ENCODE results near the gene SNU13.
A peak's percentile ranks its signal among the peaks of the same experiment; 100 is the strongest.
"Not testable (repeated sequence)": the region's sequence is repeated elsewhere in the genome, so short reads cannot be mapped to it uniquely, and the experiment has no call there.

SNU13 gene

DNA sequence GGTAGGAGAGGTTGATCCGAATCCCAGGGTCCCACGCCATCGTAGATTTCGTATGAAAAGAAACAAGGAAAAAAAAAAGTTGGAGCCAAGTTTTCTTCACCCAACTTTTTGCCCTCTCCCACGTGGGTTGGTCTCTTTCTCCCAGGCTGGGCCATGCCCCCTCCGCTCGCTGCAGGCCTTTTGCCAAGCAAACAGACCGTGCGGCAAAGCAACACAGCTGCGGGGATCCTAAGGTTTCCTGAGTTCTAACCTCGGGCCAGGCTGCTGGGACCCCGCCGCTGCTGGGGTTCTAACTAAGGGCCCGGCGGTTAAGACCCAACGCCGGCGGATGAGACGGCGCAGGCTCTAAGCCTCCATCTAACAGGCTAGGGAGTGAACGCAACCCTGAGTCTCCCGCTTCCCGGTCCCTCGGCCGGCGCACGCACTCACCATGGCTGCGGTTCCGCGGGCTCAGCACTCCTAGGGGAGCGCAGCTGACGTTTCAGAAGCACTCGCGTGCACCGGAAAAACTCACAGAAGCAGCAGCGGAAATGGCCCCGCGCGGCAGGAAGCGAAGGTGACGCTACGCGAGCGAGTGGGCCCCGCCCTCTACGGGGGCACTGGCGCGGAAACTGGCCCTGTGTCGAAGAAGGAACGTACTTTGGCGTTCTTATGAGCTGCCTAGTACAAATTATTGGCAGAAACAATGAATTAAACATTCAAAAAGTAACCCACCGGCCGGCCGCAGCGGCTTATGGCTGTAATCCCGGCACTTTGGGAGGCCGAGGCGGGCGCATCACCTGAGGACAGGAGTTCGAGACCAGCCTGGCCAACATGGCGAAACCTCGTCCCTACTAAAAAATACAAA lies at the start of gene SNU13:
Gene SNU13 (minus strand): TSS at position 503 of the 847 bp plus-strand sequence. CDS start 71 bp downstream, at position 432.
- peak; percentile 70 for DNase-seq (ENCODE audit: extremely low read depth, low read depth)
- TF ChIP-seq, protein P1, sequence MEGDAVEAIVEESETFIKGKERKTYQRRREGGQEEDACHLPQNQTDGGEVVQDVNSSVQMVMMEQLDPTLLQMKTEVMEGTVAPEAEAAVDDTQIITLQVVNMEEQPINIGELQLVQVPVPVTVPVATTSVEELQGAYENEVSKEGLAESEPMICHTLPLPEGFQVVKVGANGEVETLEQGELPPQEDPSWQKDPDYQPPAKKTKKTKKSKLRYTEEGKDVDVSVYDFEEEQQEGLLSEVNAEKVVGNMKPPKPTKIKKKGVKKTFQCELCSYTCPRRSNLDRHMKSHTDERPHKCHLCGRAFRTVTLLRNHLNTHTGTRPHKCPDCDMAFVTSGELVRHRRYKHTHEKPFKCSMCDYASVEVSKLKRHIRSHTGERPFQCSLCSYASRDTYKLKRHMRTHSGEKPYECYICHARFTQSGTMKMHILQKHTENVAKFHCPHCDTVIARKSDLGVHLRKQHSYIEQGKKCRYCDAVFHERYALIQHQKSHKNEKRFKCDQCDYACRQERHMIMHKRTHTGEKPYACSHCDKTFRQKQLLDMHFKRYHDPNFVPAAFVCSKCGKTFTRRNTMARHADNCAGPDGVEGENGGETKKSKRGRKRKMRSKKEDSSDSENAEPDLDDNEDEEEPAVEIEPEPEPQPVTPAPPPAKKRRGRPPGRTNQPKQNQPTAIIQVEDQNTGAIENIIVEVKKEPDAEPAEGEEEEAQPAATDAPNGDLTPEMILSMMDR (IDR thresholded peaks at IDR 0.05; ENCODE audit: low read depth, low read length): no peak

DNA sequence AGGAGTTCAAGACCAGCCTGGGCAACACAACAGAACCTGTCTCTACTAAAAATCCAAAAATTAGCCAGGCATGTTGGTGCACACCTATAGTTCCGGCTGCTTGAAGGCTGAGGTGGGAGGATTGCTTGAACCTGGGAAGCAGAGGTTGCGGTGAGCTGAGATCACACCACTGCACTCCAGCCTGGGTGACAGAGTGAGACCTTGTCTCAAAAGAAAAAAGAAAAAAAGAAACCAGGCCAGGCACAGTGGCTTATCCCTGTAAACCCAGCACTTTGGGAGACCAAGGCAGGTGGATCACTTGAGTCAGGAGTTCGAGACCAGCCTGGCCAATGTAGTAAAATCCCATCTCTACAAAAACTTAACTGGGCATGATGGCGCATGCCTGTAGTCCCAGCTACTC lies 44.6 kb upstream of the SNU13 start:
- DNase-seq (ENCODE audit: extremely low read depth, low read depth): not testable (repeated sequence)

DNA sequence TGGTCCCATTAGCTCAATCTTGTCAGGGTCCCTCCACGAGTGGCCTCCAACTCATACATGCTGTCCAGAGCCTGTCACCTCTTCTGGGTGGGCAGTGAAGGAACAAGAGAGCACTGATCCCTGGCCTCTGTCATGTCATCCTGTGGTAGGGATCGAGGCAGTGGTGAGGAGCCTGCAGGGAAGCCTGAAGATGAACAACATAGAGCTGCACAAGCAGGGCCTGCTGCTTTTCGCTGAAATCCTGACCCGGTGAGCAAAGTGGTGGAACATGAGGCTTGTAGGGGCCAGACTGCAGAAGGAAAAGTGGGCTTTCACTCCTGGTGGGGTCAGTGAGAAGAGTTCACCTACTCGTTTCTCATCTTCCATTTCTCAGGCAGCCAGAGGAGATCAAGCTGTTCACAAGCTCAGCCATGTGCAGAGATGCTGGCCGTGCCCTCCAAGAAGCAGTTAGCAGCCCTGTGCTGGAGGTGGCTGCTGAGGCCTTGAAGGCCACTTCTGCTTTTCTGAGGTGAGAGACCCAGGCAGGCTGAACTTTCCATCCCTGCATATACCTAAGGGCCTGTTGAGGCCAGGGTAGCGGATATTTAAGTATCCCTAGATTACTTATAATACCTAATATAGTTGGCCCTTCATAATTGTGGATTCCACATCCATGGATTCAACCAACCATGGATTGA lies 43.6 kb upstream of the SNU13 start:
- TF ChIP-seq, protein P1 (IDR thresholded peaks at IDR 0.05; ENCODE audit: low read depth, low read length): no peak
- DNase-seq (ENCODE audit: extremely low read depth, low read depth): no peak

DNA sequence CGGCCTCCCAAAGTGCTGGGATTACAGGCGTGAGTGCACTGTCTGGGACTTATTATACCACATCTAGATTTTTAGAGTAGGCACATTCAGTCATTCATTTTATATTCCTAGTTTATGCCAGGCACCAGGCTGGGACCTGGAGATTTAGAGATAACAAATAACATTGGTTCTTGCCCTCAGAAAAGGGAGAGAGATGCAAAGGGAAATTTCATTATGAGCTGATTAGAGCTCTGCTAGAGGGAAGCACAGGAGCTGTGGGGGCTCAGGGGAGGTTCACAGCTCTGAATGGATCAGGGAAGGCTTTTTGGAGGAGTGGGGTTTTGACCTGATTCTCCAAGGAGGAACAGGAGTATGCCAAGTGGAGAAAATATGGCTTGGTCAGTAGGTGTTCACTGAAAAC lies 42.9 kb upstream of the SNU13 start:
- no peak for DNase-seq (ENCODE audit: extremely low read depth, low read depth)
- TF ChIP-seq, protein P1 (IDR thresholded peaks at IDR 0.05; ENCODE audit: low read depth, low read length): no peak

DNA sequence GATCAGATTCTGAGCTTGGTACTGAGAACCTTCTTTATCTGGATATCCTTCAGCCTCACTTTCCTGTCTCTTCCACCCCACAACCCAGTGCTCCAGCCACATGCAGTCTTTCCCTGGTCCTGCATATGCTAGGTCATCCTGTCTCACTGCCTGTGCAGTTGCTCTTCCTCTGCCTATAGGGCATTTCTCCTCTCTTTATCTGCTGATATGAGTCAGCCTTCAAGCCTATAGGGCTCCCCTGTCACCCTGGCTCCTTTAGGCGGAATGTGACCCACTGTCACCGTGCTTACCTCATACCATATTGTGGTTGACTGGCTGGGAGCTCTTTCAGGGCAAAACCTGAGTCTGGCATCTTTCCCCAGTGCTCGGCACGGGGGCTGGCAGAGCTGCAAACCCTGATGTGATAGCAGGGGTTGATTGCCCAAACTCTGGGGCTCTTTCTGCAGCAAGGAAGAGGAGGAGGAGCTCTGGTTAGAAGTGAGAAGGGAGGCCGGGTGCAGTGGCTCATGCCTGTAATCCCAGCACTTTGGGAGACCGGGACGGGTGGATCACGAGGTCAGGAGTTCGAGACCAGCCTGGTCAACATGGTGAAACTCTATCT lies 36.9 kb upstream of the SNU13 start:
- no peak for DNase-seq (ENCODE audit: extremely low read depth, low read depth)
- TF ChIP-seq, protein P1 (IDR thresholded peaks at IDR 0.05; ENCODE audit: low read depth, low read length): no peak

DNA sequence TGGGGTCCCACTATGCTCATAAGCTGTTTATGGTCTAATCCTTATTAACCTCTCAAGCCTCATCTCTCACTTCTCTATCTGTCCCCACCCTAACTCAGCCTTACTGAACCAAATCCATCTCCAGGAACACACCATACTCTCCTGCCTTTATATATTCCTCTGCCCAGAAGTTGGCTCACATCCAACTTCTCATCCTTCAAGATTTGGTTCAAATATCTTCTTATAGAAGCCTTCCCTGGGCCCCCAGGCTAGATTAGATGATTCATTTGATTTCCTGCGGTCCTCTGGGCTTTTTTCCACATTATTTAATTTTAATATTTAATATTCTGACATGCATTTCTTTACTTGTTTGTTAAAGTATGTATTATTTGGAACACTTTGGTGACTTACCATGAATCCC lies 33.8 kb upstream of the SNU13 start:
- TF ChIP-seq, protein P1 (IDR thresholded peaks at IDR 0.05; ENCODE audit: low read depth, low read length): no peak
- DNase-seq (ENCODE audit: extremely low read depth, low read depth): no peak

DNA sequence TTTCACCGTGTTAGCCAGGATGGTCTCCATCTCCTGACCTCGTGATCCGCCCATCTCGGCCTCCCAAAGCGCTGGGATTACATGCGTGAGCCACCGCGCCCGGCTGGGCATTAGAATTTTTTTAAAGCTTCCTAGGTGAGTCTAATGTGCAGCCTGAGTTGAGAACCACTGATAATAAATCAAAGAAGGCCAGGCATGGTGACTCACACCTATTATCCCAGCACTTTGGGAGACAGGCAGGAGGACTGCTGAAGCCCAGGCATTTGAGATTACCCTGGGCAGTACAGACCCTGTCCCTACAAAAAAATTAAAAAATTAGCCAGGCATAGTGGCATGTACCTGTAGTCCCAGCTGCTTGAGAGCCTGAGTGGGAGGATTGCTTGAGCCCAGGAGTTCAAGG lies 24.3 kb upstream of the SNU13 start:
- DNase-seq (ENCODE audit: extremely low read depth, low read depth): no peak
- TF ChIP-seq, protein P1 (IDR thresholded peaks at IDR 0.05; ENCODE audit: low read depth, low read length): no peak
